BLaER1 (cell line): ENCODE results near the gene PPP1R3F.

ENCODE experiments used
- H3K27ac ChIP-seq: shearing (Covaris generic); formaldehyde crosslinking; 2 replicates; pipeline ENCODE4 v1.8.1; 2022
- H3K27me3 ChIP-seq: shearing (Covaris generic); formaldehyde crosslinking; 2 replicates; pipeline ENCODE4 v1.8.1; 2022
- H3K36me3 ChIP-seq: shearing (Covaris generic); formaldehyde crosslinking; 2 replicates; pipeline ENCODE4 v1.8.1; 2022
- H3K4me1 ChIP-seq: shearing (Covaris generic); formaldehyde crosslinking; 2 replicates; pipeline ENCODE4 v1.8.1; 2022
- H3K4me2 ChIP-seq: shearing (Covaris generic); formaldehyde crosslinking; 2 replicates; pipeline ENCODE4 v1.8.1; 2022
- H3K4me3 ChIP-seq: shearing (Covaris generic); formaldehyde crosslinking; 2 replicates; pipeline ENCODE4 v1.8.1; 2022
- H3K9ac ChIP-seq: shearing (Covaris generic); formaldehyde crosslinking; 2 replicates; pipeline ENCODE4 v1.8.1; 2022
- H3K9me3 ChIP-seq: shearing (Covaris generic); formaldehyde crosslinking; 2 replicates; pipeline ENCODE4 v1.8.1; 2022
- H4K20me1 ChIP-seq: shearing (Covaris generic); formaldehyde crosslinking; 2 replicates; pipeline ENCODE4 v1.8.1; 2022
- Cebpa-rat ChIP-seq: shearing (Covaris generic); IDR thresholded peaks from 2 replicates; pipeline ENCODE4 v1.8.1; 2022

Gene PPP1R3F

DNA sequence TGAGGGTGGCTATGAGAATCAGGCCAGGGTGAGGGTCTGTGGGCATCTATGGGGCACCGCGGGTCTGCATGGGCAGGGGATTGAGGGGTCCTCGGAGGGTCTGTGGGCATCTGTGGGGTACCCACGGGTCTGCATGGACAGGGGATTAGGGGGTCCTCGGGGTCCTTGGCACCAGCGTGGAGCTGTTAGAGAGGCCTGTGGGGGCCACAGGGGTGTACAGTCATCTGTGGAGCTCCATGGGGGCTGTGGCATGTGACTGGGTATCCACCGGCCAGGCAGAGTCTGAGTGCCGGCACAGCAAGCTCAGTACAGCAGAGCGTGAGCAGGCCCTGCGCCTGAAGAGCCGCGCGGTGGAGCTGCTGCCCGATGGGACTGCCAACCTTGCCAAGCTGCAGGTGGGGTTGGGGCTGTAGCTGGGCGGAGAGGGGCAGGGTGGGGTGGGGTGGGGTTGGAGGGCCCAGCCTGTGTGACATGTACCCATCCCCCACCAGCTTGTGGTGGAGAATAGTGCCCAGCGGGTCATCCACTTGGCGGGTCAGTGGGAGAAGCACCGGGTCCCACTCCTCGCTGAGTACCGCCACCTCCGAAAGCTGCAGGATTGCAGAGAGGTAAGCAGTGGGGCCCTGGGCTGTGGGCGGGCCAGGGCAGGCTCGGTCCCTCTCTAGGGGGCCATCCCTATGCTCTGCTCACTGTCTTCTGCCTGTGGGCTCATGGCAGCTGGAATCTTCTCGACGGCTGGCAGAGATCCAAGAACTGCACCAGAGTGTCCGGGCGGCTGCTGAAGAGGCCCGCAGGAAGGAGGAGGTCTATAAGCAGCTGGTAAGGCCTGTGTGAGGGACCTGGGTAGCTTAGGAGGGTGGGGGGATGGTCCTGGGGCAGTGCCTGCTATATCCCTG lies 21.4 kb upstream of the PPP1R3F start:
- Histone ChIP-seq H3K4me2 (no peak overlapping the region), H3K4me1 (no peaks in the 10 kb centered on the region), H3K36me3 (peaks cover 56% of the 10 kb centered on the region), H3K27ac (no peak overlapping the region), H3K9me3 (no peaks in the 10 kb centered on the region), H3K4me3 (no peak overlapping the region), H3K9ac (no peak overlapping the region), H4K20me1 (peaks cover 3% of the 10 kb centered on the region; the same call in 1 of the 2 replicates), H3K27me3 (peaks cover 41% of the 10 kb centered on the region)
- TF ChIP-seq Cebpa-rat, result no peak

DNA sequence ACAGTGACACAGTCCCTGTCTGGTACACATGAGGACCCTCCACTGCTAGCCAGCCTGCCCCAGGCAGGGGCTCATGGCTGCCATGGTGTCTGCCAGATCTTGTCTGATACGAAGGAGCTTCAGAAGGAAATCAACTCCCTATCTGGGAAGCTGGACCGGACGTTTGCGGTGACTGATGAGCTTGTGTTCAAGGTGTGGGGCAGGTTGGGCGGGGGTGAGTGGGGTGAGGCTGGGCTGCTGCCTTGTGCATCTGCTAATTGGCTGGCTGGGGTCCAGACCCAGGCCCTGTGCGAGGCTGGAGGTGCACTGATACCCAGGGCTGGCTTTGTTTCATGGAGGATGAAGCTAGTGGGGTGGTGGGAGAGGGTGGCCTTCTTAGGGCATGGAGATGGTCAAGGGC lies 20.5 kb upstream of the PPP1R3F start:
- no peaks in the 10 kb centered on the region for H3K9me3 ChIP-seq
- no peak overlapping the region for H3K4me2 ChIP-seq
- H3K36me3 ChIP-seq, result peaks cover 47% of the 10 kb centered on the region; the same call in 1 of the 2 replicates
- H3K27ac ChIP-seq, result no peak overlapping the region
- H3K27me3 ChIP-seq, result peaks cover 40% of the 10 kb centered on the region
- H4K20me1 ChIP-seq, result no peaks in the 10 kb centered on the region; the same call in 1 of the 2 replicates
- no peaks in the 10 kb centered on the region for H3K4me1 ChIP-seq
- no peak overlapping the region for H3K9ac ChIP-seq
- no peak overlapping the region for H3K4me3 ChIP-seq
- no peak for TF ChIP-seq Cebpa-rat

DNA sequence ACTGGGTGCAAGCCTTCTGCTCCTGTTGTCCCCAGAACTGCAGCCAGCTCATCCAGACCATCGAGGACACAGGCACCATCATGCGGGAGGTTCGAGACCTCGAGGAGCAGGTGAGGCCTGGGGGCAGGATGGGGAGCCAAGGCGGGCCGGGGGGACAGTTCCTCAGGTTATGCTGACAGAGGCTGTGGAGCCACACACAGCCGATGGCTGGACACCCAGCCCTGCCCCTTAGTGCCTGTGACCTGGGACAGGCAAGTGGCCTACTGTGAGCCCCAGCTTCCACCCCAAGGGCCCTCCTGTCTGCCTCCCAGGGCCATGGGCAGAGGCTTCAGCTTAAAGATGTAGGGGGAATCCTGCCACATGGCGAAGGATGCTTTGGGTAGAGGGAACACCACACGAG lies 20.0 kb upstream of the PPP1R3F start:
- Histone ChIP-seq H3K27ac (no peak overlapping the region), H3K4me2 (no peak overlapping the region), H3K27me3 (peaks cover 35% of the 10 kb centered on the region), H3K9ac (no peak overlapping the region), H3K4me1 (no peaks in the 10 kb centered on the region), H3K36me3 (peaks cover 41% of the 10 kb centered on the region; the same call in 1 of the 2 replicates), H3K9me3 (no peaks in the 10 kb centered on the region), H3K4me3 (no peak overlapping the region), H4K20me1 (no peaks in the 10 kb centered on the region; the same call in 1 of the 2 replicates)
- no peak for TF ChIP-seq Cebpa-rat

DNA sequence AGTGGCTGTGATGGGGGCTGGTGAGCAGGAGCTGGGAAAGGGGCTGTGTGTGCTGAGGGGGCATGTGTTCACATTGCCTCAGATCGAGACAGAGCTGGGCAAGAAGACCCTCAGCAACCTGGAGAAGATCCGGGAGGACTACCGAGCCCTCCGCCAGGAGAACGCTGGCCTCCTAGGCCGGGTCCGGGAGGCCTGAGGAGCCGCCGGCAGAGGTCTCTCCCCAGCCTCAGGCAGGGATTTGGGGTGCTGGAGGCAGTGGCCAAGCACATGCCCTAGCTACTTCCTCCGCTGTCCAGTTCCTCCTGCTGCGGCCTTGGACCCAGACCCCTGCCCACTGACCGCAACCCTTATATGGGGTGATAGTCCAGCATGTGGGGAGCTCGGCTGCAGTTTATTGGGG lies 19.5 kb upstream of the PPP1R3F start:
- no peak overlapping the region for H3K4me2 ChIP-seq
- H3K36me3 ChIP-seq, result peaks cover 38% of the 10 kb centered on the region; the same call in 1 of the 2 replicates
- H3K9ac ChIP-seq, result no peak overlapping the region
- H3K4me1 ChIP-seq, result no peaks in the 10 kb centered on the region
- H3K4me3 ChIP-seq, result no peak overlapping the region
- H4K20me1 ChIP-seq, result no peaks in the 10 kb centered on the region; the same call in 1 of the 2 replicates
- H3K27me3 ChIP-seq, result peaks cover 30% of the 10 kb centered on the region
- no peaks in the 10 kb centered on the region for H3K9me3 ChIP-seq
- TF ChIP-seq Cebpa-rat, result no peak
- no peak overlapping the region for H3K27ac ChIP-seq

DNA sequence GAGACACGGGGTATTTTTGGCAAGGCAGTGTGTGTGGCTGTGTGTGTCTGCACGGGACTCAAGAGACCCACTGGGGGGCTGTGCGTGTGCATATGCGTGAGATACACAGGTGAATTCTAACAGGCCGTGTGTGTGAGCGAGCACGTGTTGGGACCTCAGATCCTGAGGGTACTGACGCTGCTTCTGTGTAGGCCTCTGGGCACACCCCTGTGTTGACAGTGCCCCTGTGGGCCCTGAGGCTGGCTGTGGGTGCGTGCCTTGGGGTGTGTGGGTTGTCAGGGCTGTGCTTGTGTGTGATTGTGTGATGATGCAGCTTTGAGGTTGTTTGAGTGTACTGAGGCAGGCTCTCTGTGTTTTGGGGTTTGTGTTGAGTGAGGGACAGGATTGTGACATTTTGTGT lies 19.0 kb upstream of the PPP1R3F start:
- TF ChIP-seq Cebpa-rat, result no peak
- H3K4me3 ChIP-seq, result no peak overlapping the region
- H3K9me3 ChIP-seq, result no peaks in the 10 kb centered on the region
- H4K20me1 ChIP-seq, result no peaks in the 10 kb centered on the region; the same call in 1 of the 2 replicates
- no peaks in the 10 kb centered on the region for H3K4me1 ChIP-seq
- H3K9ac ChIP-seq, result no peak overlapping the region
- H3K4me2 ChIP-seq, result no peak overlapping the region
- H3K36me3 ChIP-seq, result peaks cover 38% of the 10 kb centered on the region; the same call in 1 of the 2 replicates
- no peak overlapping the region for H3K27ac ChIP-seq
- peaks cover 25% of the 10 kb centered on the region for H3K27me3 ChIP-seq

DNA sequence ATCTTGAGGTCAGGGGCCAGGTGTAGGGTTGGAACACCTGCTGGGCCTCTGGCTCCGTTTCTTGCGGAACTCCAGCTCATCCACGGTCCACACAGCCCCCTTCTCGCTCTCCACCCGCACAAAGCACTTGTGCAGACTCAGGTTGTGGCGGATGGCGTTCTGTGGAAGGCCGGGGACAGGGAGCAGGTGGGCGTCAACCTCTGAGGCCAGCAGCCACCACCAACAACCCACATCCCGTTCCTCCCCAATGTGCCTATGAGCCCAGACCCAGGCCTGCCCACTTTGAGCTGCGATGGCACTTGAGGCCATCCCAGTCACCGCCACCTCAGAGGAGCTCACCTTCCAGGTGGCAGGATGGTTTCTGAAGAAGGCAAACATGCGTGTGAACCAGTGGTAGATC lies 18.3 kb upstream of the PPP1R3F start:
- H3K4me1 ChIP-seq, result no peaks in the 10 kb centered on the region
- H3K27ac ChIP-seq, result no peak overlapping the region
- no peak overlapping the region for H3K4me2 ChIP-seq
- H3K36me3 ChIP-seq, result peaks cover 33% of the 10 kb centered on the region; the same call in 1 of the 2 replicates
- H3K9ac ChIP-seq, result no peak overlapping the region
- no peak overlapping the region for H3K4me3 ChIP-seq
- no peaks in the 10 kb centered on the region for H3K9me3 ChIP-seq
- peaks cover 18% of the 10 kb centered on the region for H3K27me3 ChIP-seq
- no peaks in the 10 kb centered on the region; the same call in 1 of the 2 replicates for H4K20me1 ChIP-seq
- no peak for TF ChIP-seq Cebpa-rat

DNA sequence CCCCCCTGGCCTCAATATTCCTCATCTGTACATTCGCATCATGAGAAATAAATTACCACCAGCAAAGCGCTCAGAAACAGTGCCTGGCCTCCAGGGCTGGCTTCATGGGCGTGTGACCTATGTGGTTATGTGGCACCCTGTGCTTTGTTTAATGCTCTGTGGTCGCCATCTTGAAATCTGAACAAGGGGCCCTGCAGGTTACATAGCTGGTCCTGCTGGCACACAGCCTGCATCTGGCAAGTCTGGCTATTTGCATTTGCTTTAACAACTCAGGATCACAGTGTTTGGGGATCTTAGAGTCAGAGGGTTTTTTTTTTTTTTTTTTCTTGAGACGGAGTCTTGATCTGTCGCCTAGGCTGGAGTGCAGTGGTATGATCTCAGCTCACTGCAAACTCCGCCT lies 15.0 kb upstream of the PPP1R3F start:
- H3K36me3 ChIP-seq, result peaks cover 8% of the 10 kb centered on the region; the same call in 1 of the 2 replicates
- H3K9me3 ChIP-seq, result no peaks in the 10 kb centered on the region
- no peak overlapping the region for H3K4me2 ChIP-seq
- no peaks in the 10 kb centered on the region; the same call in 1 of the 2 replicates for H4K20me1 ChIP-seq
- H3K4me1 ChIP-seq, result peaks cover 6% of the 10 kb centered on the region; the same call in 1 of the 2 replicates
- H3K27ac ChIP-seq, result no peak overlapping the region
- H3K4me3 ChIP-seq, result no peak overlapping the region
- no peak overlapping the region for H3K9ac ChIP-seq
- no peak for TF ChIP-seq Cebpa-rat
- H3K27me3 ChIP-seq, result peaks cover 38% of the 10 kb centered on the region

DNA sequence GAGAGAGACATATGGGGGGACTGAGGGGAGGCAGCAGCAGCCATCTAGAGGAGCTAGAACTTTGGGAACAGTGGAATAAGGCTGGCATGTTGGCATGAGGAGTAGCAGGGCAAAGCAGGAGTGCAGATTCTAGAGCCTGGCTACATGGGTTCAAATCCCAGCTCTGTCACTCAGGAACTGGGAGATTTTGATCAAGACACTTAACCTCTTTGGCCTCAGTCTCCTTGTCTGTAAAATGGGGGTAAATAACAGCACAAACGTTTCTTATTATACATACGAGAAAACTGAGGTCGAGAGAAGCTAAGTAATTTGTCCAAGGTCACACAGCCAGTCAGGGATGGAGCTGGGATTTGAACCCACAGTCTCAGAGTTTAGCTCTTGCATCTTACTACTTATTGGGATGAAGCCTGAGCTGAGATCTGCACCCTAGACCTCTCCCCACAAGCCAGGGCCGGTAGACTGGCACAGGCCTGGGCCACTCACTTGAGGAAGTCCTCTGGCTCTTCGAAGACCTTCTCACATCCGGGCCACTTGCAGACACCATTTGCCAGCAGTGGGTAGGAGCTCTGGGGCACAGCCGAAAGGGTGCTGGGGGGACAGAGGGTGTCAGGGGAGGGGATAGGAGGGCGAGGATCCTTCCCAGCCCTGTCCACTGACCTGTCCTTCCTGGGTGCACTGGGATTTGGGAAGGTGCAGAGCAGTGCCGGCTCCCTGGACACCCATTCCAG lies 13.2 kb upstream of the PPP1R3F start:
- no peaks in the 10 kb centered on the region for H3K9me3 ChIP-seq
- H3K4me2 ChIP-seq, result no peak overlapping the region
- H3K36me3 ChIP-seq, result no peaks in the 10 kb centered on the region

DNA sequence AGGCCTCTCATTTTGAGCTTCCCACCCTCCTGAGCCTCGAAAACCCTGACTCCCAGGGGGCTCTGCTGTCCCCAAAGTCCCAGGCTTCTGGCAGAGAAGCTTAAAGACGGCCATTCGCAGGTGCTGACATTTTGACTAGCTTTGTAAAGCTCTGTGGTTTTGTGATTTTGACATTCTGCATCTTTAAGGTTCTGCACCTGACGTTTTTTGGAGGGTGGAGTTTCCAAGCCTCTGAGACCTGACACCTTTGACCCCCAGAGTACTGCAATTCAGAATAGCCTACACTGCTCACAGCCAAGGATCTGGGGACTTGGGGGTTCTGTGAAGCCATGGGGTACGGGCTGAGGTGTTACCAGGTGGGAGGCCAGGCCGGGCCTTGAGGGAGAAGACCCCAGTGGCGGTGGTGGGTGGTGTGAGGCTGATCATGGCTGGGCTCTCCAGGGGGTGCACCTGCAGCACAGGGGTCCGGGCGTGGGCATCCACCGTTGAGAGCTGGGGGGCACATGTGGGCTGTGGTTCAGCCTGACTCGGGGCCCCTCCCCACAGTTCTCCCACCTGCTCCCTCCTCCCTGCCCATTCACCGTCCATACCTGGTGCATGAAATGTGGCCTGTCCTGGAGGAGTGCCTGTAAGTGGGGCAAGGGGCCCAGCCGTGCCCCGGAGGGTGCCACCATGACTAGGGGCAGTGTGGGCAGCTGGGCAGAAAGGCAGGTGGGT lies 12.4 kb upstream of the PPP1R3F start:
- H3K9ac ChIP-seq, result no peak overlapping the region
- TF ChIP-seq Cebpa-rat, result no peak
- H3K4me1 ChIP-seq, result peaks cover 6% of the 10 kb centered on the region; the same call in 1 of the 2 replicates
- no peaks in the 10 kb centered on the region; the same call in 1 of the 2 replicates for H4K20me1 ChIP-seq
- peaks cover 58% of the 10 kb centered on the region for H3K27me3 ChIP-seq
- H3K9me3 ChIP-seq, result no peaks in the 10 kb centered on the region
- no peak overlapping the region for H3K27ac ChIP-seq
- H3K36me3 ChIP-seq, result no peaks in the 10 kb centered on the region
- no peak overlapping the region for H3K4me2 ChIP-seq
- H3K4me3 ChIP-seq, result no peak overlapping the region

More for the DNA sequence above, 13.2 kb upstream of the PPP1R3F start:
- Histone ChIP-seq H3K27me3 (peaks cover 50% of the 10 kb centered on the region), H3K4me1 (peaks cover 6% of the 10 kb centered on the region; the same call in 1 of the 2 replicates), H4K20me1 (no peaks in the 10 kb centered on the region; the same call in 1 of the 2 replicates), H3K4me3 (no peak overlapping the region), H3K27ac (no peak overlapping the region), H3K9ac (no peak overlapping the region)
- TF ChIP-seq Cebpa-rat, result no peak
